Erythroblast (primary cell): ENCODE data around the gene ZNF154.

Experiments
- GATA1 ChIP-seq: IDR thresholded peaks from 2 replicates; pipeline ENCODE4 v1.6.1; 2011; ENCODE audit warnings: low read depth, mild to moderate bottlenecking, control low read depth, low read length, moderate library complexity
- POLR2A ChIP-seq: IDR thresholded peaks from 2 replicates; pipeline ENCODE4 v1.6.1; 2011; ENCODE audit warnings: mild to moderate bottlenecking, low read length

DNA sequence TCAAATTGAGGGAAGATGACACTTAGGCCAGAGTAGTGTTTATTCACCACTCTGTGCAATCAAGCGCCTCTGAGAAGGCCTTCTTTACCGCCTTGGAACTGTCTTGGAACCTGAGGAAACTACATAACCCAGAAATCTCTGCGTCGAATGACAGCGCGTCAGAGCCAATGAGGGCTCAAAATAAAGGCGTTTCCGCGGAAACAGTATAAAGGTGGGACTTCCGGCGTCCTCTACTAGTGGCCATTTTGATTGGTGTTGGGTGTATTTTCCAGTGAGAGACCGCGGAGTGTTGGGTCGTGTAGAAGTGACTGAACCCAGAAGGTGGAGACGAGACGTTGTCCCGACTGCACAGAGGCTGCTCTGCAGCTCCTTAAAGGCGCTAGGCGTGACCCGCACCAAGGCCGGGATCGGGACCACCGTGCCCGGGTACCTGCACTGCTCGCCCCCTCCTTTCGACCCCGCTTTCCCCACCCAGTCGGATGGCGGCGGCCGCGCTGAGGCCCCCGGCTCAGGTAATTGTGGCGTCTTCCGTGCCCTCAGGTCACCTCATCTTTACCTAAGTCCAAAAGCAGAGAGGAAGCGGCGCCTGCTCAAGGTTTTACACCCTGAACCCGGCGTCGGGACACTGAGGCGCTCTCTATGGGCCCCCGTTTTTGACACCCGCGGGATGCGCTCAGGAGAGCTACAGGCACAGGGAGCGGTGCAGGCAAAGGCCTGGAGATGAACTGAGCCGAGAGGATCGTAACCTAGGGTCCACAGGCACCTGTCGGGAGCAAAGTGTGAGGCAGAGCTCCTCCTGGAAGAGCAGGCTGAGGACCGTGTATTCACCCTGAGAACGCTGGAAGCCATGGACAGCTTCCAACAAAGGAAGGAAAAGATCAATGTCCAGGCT is 37.8 kb upstream of the ZNF154 start, which contains the start of gene ZNF776:
- TF ChIP-seq POLR2A (peak; percentile 87), GATA1 (no peak)
